NCI-H2107 (cell line): ENCODE measurements around the gene OGFOD2.
"Not testable (repeated sequence)": the region's sequence is repeated elsewhere in the genome, so short reads cannot be mapped to it uniquely, and the experiment has no call there.

Source experiments
- DNase-seq: peaks from one replicate; lab custom pipeline; 2025; lab: John Stamatoyannopoulos, UW

The OGFOD2 gene

DNA sequence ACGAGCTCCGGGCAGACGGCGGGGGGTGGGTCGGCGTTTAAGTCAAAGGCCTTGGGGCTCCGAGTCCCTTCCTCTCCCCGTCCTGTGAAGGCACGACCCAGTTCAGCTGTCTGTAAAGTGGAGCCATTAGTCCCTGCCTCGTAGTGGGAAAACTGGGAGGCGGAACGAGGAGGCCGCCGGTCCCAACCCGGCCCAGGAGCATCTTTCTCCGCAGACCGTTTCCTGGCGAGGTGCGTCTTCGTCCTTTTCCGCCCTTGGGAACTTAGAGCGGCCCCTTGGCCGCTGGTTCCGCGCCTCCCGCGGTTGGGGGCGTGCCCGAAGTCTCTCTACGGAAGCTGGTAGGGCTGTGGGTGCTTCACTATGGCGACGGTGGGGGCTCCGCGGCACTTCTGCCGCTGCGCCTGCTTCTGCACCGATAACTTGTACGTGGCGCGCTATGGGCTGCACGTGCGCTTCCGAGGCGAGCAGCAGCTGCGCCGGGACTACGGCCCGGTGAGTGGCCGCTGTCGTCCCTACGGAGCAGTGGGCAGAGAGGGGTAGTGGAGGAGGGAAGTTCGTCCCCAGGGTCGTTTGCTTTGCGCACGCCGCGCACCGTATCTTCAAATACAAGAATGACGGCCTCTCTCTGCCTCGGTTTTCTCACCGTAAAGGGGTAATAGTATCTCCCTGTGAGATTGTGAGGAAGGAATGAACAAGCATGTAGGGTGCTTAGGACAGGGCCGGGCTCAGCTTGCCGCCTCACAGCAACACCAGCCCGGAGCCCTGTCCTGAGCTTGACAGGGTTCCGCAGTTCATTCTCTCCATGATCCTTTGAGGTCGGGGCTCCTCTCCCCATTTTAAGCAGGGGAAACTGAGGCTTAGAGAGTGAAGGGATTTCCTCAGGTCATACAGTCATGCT lies at the start of gene OGFOD2:
OGFOD2 (plus strand) TSS at position 353 of the 898 bp plus-strand sequence; CDS start at position 361, 8 bp downstream.
- peak; percentile 85 for DNase-seq

- no peak for DNase-seq
Measured at GRCh38 chr12:122927756-122928403, 47.2 kb upstream of the OGFOD2 start.

DNA sequence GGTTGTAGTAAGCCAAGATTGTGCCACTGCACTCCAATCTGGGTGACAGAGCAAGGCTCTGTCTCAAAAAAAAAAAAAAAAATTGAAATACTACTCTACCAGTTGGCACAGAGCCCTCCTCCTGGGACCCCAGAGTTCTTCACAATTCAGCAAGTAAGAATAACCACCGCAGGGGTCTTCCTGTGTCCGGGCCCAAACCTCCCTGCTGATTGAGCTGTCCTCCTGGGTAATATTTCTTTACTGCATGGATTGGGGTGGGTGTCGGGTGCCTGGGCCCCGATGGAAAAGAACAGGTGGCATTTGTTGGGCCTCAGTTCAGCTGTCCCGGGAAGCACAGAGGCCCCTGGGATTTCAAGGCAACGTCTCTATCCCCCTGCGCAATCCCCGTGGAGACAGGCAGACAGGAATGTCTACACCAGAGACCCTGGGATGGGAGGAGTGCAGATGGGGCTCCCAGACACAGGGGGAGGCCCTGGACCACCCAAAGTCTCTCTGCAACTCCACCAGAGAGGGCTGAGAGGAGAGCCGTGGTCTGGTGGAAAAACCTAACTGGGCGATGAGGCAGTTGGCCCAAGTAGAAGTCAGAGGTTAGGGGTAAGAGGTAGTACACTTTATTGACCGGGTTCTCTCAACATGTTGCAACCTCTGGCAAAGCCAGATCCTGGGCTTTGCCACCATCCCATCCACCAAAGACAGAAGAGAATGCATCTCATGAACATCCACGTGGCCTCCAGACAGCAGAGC lies 46.5 kb upstream of the OGFOD2 start:
- no peak for DNase-seq

- DNase-seq: no peak
Measured at GRCh38 chr12:122929148-122929538, 45.9 kb upstream of the OGFOD2 start.

DNA sequence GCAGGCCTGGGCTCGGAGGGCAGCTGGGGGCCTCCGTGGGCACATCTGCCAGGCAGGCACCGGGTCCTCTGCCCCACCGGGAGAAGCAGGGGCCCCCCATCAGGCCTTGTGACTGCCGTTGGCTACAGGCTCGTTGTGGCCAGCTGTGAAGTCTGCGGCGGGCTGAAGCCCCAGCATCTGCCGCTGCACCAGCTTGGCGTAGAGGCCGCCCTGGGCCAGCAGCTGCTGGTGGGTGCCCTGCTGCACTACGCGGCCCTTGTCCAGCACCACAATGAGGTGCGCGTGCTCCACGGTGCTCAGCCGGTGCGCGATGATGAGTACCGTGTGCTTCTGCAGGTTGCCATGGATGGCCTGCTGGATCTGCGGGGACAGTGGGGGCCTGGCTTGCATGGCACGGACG lies 45.2 kb upstream of the OGFOD2 start:
- no peak for DNase-seq

- no peak for DNase-seq
Measured at GRCh38 chr12:122932207-122932606, 42.8 kb upstream of the OGFOD2 start.

DNA sequence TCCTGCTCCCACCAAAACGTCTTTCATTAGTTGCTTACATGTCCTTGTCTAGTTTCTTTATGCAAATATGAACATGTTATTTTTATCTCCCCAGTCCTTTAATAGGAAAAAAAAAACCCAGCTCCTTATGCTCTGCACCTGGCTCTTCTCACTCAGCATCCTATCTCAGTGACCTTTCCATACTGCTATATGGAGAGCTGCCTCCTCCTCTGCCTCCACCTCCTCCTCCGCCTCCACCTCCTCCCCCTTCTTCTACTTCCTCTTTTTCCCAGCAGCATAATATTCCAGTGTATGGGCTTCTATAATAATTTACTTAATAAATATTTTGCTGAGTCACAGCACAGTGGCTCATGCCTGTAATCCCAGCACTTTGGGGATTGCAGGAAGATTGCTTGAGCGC lies 40.3 kb upstream of the OGFOD2 start:
- DNase-seq: no peak

- DNase-seq: no peak
Measured at GRCh38 chr12:122935318-122935717, 39.7 kb upstream of the OGFOD2 start.

DNA sequence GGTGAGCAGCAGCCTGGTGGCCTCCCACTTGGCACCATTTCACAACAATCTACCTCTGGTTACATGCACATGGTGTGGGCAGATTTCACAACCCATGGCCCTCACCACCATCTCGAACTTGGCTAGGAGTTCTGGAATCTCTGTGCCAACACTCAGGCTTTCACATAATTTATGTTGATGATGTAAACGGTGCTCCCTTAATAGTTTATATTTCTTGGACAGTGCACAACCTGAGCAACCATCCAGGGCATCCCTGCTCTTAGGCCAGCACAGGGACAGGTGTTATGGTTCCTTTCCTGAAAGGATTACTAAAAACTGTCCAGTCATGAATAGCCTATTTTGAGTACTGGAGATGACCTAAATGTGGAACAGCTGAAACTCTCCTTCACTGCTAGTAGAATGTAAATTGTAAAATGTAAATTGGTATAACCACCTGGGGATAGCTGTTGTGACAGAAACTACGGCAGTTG lies 37.4 kb upstream of the OGFOD2 start:
- no peak for DNase-seq

DNA sequence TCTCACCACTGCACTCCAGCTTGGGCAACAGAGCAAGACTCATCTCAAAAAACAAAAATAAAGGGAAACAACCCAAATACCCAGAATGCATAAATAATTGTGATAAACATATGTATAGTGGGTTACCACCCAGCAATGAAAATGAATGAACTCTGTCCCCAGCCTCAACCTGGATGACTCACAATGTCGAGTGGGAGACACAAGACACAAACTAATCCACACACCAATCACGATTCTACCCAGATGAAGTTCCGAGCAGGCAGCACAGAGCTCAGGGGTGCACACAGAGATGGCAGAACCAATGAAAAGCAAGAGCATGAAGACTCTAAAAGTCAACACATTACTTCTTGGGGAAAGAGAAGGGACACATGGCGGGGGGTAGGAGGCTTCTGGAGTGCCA lies 35.9 kb upstream of the OGFOD2 start:
- no peak for DNase-seq

GRCh38 chr12:122941351-122941750 lies 33.7 kb upstream of the OGFOD2 start:
- DNase-seq: not testable (repeated sequence)

DNA sequence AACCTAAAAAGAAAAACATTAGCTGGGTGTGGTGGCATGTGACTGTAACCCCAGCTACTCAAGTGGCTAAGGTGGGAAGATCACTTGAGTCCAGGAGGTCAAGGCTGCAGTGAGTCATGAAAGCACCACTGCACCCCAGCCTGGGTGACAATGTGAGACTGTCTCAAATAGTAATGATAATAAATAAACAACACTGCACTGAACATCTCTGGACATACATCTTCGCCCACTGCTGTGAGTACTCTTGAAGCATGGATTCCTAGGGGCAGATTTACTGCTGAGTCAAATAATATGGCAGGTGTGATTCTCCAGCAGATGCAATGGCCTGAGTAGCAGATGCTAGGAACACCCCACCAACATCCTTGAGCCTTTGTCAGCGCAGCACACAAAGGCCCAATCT lies 32.4 kb upstream of the OGFOD2 start:
- DNase-seq: no peak

- DNase-seq: no peak
Measured at GRCh38 chr12:122943196-122943595, 31.8 kb upstream of the OGFOD2 start.

- no peak for DNase-seq
Measured at GRCh38 chr12:122944605-122945592, 30.1 kb upstream of the OGFOD2 start.

GRCh38 chr12:122946690-122947341 lies 28.2 kb upstream of the OGFOD2 start:
- no peak for DNase-seq

DNA sequence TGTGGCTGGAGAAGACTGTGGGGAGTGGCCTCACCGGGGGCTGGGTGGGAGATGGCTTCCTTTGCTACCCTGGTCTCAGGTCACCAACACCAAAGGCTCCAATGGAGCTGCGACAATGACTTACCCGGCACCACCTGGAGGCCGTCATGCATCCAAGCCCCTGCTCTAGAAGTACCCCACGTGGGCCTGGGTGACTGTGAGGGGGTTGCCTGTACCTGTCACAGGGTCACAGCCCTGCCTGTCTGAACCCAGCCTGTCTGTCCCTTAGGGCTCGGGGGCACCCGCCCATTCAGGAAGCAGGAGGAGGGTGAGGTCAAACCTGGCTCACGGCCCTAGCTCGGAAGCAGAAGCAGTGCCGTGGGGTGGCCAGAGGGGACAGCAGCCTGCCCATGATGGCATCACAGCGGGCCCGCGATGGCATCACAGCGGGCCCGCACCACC lies 27.7 kb upstream of the OGFOD2 start:
- DNase-seq: no peak

- DNase-seq: no peak
Measured at GRCh38 chr12:122948605-122949004, 26.4 kb upstream of the OGFOD2 start.

- DNase-seq: no peak
Measured at GRCh38 chr12:122949405-122949804, 25.6 kb upstream of the OGFOD2 start.

DNA sequence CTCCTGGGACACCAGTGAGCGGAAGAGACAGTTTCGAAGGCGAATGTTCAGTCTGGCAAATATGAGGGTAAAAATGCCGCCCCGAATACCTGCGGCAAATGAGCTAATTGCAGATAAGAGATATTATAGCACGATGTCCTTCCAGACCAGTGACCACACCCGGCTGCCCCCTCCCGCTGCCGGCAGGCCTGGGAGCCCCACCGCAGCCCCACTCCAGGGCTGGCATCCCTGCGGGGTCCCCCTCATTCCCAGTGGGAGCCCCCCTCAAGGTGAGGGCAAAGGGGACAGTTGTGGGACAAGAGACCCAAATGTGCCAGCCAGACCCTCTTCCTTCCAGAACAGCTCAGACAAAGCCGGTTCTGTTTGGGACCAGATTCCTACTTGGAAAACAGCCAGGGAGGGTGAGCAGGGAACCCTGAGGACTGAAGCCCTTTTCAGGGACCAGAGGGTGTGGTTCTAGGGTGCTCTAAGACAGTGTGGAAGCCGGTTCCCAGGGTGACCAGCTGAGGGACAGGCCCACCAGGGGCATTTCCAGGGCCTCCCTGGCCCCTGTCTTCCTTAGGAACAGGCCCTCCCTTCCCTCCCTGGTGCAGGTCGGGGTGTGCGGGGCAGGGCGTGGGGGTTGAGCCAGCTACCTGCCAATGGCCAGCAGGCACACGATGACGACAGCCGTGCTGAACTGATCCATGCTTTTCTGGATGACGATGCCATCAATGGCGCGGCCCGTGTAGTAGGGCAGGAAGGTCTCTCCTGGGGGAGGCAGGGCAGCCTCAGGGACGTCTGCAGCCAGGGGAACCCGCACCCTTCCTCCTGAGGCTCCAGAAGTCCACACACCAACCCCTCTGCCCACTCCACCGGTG lies 25.0 kb upstream of the OGFOD2 start:
- no peak for DNase-seq

- DNase-seq: no peak
Measured at GRCh38 chr12:122951406-122951805, 23.6 kb upstream of the OGFOD2 start.
